HL-60 (cell line): Measurements from ENCODE around the gene ACTL10.

Experiments
- GABPA ChIP-seq: IDR thresholded peaks from 2 replicates; pipeline ENCODE4 v1.6.1; 2012; ENCODE audit warnings: low read depth
- POLR2AphosphoS5 ChIP-seq: IDR thresholded peaks from 2 replicates; pipeline ENCODE4 v1.6.1; 2012; ENCODE audit warnings: low read depth
- SPI1 ChIP-seq: IDR thresholded peaks from 2 replicates; pipeline ENCODE4 v1.6.1; 2012; ENCODE audit warnings: low read depth, mild to moderate bottlenecking, borderline replicate concordance
- TF ChIP-seq, protein P1 (sequence below): IDR thresholded peaks from 2 replicates; pipeline ENCODE4 v1.6.1; 2012; ENCODE audit warnings: low read depth; ENCODE audit not compliant: insufficient replicate concordance
- TF ChIP-seq, protein P2 (sequence below): IDR thresholded peaks from one replicate; pipeline ENCODE4 v1.5.1; 2011; ENCODE audit warnings: low read length, control low read depth, inconsistent platforms; ENCODE audit not compliant: insufficient read depth

GRCh38 chr20:33707668-33708067 lies 40.9 kb downstream of the ACTL10 start:
- TF ChIP-seq, protein P1, sequence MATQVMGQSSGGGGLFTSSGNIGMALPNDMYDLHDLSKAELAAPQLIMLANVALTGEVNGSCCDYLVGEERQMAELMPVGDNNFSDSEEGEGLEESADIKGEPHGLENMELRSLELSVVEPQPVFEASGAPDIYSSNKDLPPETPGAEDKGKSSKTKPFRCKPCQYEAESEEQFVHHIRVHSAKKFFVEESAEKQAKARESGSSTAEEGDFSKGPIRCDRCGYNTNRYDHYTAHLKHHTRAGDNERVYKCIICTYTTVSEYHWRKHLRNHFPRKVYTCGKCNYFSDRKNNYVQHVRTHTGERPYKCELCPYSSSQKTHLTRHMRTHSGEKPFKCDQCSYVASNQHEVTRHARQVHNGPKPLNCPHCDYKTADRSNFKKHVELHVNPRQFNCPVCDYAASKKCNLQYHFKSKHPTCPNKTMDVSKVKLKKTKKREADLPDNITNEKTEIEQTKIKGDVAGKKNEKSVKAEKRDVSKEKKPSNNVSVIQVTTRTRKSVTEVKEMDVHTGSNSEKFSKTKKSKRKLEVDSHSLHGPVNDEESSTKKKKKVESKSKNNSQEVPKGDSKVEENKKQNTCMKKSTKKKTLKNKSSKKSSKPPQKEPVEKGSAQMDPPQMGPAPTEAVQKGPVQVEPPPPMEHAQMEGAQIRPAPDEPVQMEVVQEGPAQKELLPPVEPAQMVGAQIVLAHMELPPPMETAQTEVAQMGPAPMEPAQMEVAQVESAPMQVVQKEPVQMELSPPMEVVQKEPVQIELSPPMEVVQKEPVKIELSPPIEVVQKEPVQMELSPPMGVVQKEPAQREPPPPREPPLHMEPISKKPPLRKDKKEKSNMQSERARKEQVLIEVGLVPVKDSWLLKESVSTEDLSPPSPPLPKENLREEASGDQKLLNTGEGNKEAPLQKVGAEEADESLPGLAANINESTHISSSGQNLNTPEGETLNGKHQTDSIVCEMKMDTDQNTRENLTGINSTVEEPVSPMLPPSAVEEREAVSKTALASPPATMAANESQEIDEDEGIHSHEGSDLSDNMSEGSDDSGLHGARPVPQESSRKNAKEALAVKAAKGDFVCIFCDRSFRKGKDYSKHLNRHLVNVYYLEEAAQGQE: no peak
- TF ChIP-seq, protein P2, sequence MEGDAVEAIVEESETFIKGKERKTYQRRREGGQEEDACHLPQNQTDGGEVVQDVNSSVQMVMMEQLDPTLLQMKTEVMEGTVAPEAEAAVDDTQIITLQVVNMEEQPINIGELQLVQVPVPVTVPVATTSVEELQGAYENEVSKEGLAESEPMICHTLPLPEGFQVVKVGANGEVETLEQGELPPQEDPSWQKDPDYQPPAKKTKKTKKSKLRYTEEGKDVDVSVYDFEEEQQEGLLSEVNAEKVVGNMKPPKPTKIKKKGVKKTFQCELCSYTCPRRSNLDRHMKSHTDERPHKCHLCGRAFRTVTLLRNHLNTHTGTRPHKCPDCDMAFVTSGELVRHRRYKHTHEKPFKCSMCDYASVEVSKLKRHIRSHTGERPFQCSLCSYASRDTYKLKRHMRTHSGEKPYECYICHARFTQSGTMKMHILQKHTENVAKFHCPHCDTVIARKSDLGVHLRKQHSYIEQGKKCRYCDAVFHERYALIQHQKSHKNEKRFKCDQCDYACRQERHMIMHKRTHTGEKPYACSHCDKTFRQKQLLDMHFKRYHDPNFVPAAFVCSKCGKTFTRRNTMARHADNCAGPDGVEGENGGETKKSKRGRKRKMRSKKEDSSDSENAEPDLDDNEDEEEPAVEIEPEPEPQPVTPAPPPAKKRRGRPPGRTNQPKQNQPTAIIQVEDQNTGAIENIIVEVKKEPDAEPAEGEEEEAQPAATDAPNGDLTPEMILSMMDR: no peak
- TF ChIP-seq POLR2AphosphoS5: no peak
- no peak for TF ChIP-seq GABPA
- TF ChIP-seq SPI1: no peak
